OCI-LY3 (cell line): ENCODE results near the gene KIF1B.

Source experiments
- EZH2phosphoT487 ChIP-seq: fragments of 200-600 bp; shearing (Covaris generic); IDR thresholded peaks from 2 replicates; pipeline ENCODE4 v1.6.1; 2018; ENCODE audit warnings: antibody characterized with exemption, mixed run types, low read depth
- TF ChIP-seq, protein P1 (sequence below): fragments of 200-600, 300-600 bp; sonication (generic); IDR thresholded peaks from 2 replicates; pipeline ENCODE4 v1.5.1; 2014; ENCODE audit warnings: antibody characterized with exemption, low read length, low read depth

DNA sequence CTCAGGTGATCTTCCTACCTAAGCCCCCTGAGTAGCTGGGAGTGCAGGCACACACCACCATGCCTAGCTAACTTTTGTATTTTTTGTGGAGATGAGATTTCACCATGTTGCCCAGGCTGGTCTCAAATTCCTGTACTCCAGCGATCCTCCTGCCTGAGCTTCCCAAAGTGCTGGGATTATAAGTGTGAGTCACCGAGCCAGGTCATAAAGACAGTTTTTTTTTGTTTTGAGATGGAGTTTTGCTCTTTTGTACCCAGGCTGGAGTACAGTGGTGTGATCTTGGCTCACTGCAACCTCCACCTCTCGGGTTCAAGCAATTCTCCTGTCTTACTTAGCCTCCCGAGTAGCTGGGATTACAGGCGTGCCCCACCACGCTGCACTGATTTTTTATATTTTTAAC lies 42.1 kb downstream of the KIF1B start:
- TF ChIP-seq EZH2phosphoT487: no peak
- TF ChIP-seq, protein P1, sequence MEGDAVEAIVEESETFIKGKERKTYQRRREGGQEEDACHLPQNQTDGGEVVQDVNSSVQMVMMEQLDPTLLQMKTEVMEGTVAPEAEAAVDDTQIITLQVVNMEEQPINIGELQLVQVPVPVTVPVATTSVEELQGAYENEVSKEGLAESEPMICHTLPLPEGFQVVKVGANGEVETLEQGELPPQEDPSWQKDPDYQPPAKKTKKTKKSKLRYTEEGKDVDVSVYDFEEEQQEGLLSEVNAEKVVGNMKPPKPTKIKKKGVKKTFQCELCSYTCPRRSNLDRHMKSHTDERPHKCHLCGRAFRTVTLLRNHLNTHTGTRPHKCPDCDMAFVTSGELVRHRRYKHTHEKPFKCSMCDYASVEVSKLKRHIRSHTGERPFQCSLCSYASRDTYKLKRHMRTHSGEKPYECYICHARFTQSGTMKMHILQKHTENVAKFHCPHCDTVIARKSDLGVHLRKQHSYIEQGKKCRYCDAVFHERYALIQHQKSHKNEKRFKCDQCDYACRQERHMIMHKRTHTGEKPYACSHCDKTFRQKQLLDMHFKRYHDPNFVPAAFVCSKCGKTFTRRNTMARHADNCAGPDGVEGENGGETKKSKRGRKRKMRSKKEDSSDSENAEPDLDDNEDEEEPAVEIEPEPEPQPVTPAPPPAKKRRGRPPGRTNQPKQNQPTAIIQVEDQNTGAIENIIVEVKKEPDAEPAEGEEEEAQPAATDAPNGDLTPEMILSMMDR: no peak
